ENCODE results near the gene YIF1A.
A peak's percentile ranks its signal among the peaks of the same experiment; 100 is the strongest.
"Not testable (repeated sequence)": the region's sequence is repeated elsewhere in the genome, so short reads cannot be mapped to it uniquely, and the experiment has no call there.

The YIF1A gene

GRCh38 chr11:66285250-66285947 is 3.5 kb downstream of the YIF1A start:
- no peak for DNase-seq

GRCh38 chr11:66284526-66285078 is 4.3 kb downstream of the YIF1A start:
- no peak for DNase-seq

- DNase-seq = no peak
Measured at GRCh38 chr11:66283461-66284105, 5.4 kb downstream of the YIF1A start.

- DNase-seq = peak; percentile 95
Measured at GRCh38 chr11:66282468-66283455, 6.2 kb downstream of the YIF1A start.

GRCh38 chr11:66281776-66282467 is 7.0 kb downstream of the YIF1A start:
- no peak for DNase-seq

GRCh38 chr11:66281001-66281400 is 7.9 kb downstream of the YIF1A start:
- DNase-seq = no peak

- DNase-seq = no peak
Measured at GRCh38 chr11:66280428-66280827, 8.5 kb downstream of the YIF1A start.

GRCh38 chr11:66279092-66279734 is 9.7 kb downstream of the YIF1A start:
- no peak for DNase-seq

GRCh38 chr11:66278363-66279091 is 10.4 kb downstream of the YIF1A start:
- peak; percentile 44 for DNase-seq

- peak; percentile 34 for DNase-seq
Measured at GRCh38 chr11:66277471-66278362, 11.2 kb downstream of the YIF1A start, which contains the start of gene CNIH2. Gene CNIH2 (plus strand): TSS chr11:66278175. CDS start chr11:66278457, 282 bp downstream.

GRCh38 chr11:66277064-66277463 is 11.9 kb downstream of the YIF1A start:
- not testable (repeated sequence) for DNase-seq

- not testable (repeated sequence) for DNase-seq
Measured at GRCh38 chr11:66276619-66277018, 12.3 kb downstream of the YIF1A start.

GRCh38 chr11:66275984-66276612 is 12.8 kb downstream of the YIF1A start:
- no peak for DNase-seq

- DNase-seq = no peak
Measured at GRCh38 chr11:66275396-66275795, 13.5 kb downstream of the YIF1A start.

- no peak for DNase-seq
Measured at GRCh38 chr11:66274219-66274618, 14.7 kb downstream of the YIF1A start.

- DNase-seq = no peak
Measured at GRCh38 chr11:66272596-66272995, 16.3 kb downstream of the YIF1A start.

GRCh38 chr11:66271816-66272215 is 17.1 kb downstream of the YIF1A start:
- no peak for DNase-seq

- DNase-seq = peak; percentile 64
Measured at GRCh38 chr11:66268952-66269905, 19.7 kb downstream of the YIF1A start.

Measured in fibroblast of skin of right biceps (primary cell).